ENCODE results near the gene EIF2B1. TPM values are rescaled to one million over a fixed set of nuclear protein-coding genes. Genes with fewer than 3 reads are reported as not detected.

Gene EIF2B1
- total and polyA plus RNA-seq, 9 of the 15 experiments (the other 6 are each of a cell fraction or from before 2014, with no cell fraction given): 35.7 to 195 (median 67.8) TPM

DNA sequence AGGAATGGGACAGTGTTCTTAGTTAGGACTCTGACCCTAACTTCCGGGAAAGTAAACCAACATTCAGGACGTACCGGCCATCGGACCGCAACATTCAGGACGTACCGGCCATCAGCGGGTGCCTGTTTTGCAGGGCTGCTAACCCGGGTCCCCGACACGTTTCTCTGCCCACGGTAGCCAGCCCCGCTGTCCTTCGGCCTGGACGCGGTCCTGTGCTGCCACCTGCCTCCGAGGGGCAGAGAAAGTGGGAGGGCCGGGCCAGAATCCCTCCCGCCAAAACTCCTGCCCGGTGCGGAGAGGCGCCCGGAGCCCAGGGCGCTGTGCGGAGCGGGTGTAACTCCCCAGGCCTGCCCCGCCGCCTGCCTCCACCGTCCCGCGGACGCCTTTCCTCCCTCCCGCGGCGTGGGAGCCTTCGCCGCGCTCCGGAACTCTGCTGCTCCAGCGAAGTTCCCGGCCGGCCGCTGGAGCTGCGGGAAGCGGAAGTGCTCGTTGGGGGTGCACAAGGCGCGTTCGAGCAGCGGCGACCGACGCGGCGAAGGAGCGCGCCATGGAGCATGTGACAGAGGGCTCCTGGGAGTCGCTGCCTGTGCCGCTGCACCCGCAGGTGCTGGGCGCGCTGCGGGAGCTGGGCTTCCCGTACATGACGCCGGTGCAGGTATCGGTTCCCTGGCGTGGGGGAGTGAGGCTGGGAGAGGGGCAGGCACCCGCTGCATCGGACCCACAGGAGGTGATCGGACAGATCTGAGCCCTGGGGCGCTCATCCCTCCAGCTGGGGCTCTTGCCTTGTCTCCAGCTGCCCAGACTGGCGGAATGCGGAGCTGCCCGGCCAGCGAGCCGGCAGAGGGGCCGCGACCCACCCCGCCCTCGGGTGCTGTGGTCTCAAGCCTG is 31.6 kb downstream of the EIF2B1 start, which contains the start of gene DDX55 (continued):
- TF ChIP-seq RBFOX2 (IDR thresholded peaks at IDR 0.05; ENCODE audit: low read depth, low read length): peak; percentile 98
- TF ChIP-seq BRF1 (IDR thresholded peaks at IDR 0.05; ENCODE audit: borderline replicate concordance, extremely low read depth, insufficient read length): no peak
- no peak for TF ChIP-seq TEAD2 (tag; IDR thresholded peaks at IDR 0.05)
- TF ChIP-seq PTTG1 (tag; IDR thresholded peaks at IDR 0.05; ENCODE audit: low read depth): no peak
- peak; percentile 34 for TF ChIP-seq FUS (optimal IDR thresholded peaks at IDR 0.05; ENCODE audit: low read depth, low read length)
- peak; percentile 92 for TF ChIP-seq POLR2A (conservative IDR thresholded peaks at IDR 0.05)
- 0 out of 2 replicates have a peak, but pooled peaks have one; percentile 16 for TF ChIP-seq CEBPG (CRISPR knock-in tag; IDR thresholded peaks at IDR 0.05)
- no peak for TF ChIP-seq CEBPG (tag; conservative IDR thresholded peaks at IDR 0.05 in 1 of 2, IDR thresholded peaks at IDR 0.05 in 1 of 2)
- TF ChIP-seq, protein P1, sequence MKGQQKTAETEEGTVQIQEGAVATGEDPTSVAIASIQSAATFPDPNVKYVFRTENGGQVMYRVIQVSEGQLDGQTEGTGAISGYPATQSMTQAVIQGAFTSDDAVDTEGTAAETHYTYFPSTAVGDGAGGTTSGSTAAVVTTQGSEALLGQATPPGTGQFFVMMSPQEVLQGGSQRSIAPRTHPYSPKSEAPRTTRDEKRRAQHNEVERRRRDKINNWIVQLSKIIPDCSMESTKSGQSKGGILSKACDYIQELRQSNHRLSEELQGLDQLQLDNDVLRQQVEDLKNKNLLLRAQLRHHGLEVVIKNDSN (CRISPR knock-in tag; IDR thresholded peaks at IDR 0.05): peak; percentile 91
- TF ChIP-seq MXI1 (IDR thresholded peaks at IDR 0.05; ENCODE audit: low read depth, low read length): peak; percentile 65
- peak; percentile 88 for TF ChIP-seq TARDBP (IDR thresholded peaks at IDR 0.05)
- TF ChIP-seq CBFA2T3 (IDR thresholded peaks at IDR 0.05): peak; percentile 42
- no peak for TF ChIP-seq SMARCA5 (IDR thresholded peaks at IDR 0.05)
- TF ChIP-seq ZBTB33 (CRISPR knock-in tag; IDR thresholded peaks at IDR 0.05): peak; percentile 84
- peak; percentile 29; the same call in 1 of the 2 replicates for TF ChIP-seq STAT5A (IDR thresholded peaks at IDR 0.05; ENCODE audit: borderline replicate concordance, low read length)
- TF ChIP-seq KLF10 (CRISPR knock-in tag; IDR thresholded peaks at IDR 0.05): no peak
- TF ChIP-seq, protein P2, sequence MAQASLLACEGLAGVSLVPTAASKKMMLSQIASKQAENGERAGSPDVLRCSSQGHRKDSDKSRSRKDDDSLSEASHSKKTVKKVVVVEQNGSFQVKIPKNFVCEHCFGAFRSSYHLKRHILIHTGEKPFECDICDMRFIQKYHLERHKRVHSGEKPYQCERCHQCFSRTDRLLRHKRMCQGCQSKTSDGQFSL (CRISPR knock-in tag; IDR thresholded peaks at IDR 0.05): peak; percentile 100
- TF ChIP-seq, protein P2 (tag; IDR thresholded peaks at IDR 0.05): peak in 1 of 2 experiments; percentile 99; a peak in 2 of 4 replicates
- TF ChIP-seq TBP (optimal IDR thresholded peaks at IDR 0.05; ENCODE audit: low read depth, low read length): peak; percentile 88
- TF ChIP-seq SMARCB1 (IDR thresholded peaks at IDR 0.05; ENCODE audit: insufficient read length, low read depth): no peak
- peak; percentile 78 for TF ChIP-seq BRD9 (IDR thresholded peaks at IDR 0.05; ENCODE audit: low read depth, partially characterized antibody)
- TF ChIP-seq ZNF76 (CRISPR knock-in tag; IDR thresholded peaks at IDR 0.05; ENCODE audit: borderline replicate concordance): no peak; the same call in 1 of the 2 replicates
- TF ChIP-seq ZEB2 (IDR thresholded peaks at IDR 0.05): peak; percentile 99
- TF ChIP-seq POU5F1 (IDR thresholded peaks at IDR 0.05; ENCODE audit: borderline replicate concordance, low read depth, low read length, partially characterized antibody): no peak
- TF ChIP-seq, protein P3, sequence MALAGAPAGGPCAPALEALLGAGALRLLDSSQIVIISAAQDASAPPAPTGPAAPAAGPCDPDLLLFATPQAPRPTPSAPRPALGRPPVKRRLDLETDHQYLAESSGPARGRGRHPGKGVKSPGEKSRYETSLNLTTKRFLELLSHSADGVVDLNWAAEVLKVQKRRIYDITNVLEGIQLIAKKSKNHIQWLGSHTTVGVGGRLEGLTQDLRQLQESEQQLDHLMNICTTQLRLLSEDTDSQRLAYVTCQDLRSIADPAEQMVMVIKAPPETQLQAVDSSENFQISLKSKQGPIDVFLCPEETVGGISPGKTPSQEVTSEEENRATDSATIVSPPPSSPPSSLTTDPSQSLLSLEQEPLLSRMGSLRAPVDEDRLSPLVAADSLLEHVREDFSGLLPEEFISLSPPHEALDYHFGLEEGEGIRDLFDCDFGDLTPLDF (CRISPR knock-in tag; IDR thresholded peaks at IDR 0.05): peak; percentile 96; the same call in 1 of the 2 replicates
